Right kidney (tissue), 1 donor: Measurements from ENCODE around the gene KCNJ12.
"Not testable (repeated sequence)": the region's sequence is repeated elsewhere in the genome, so short reads cannot be mapped to it uniquely, and the experiment has no call there.

Experiments
- DNase-seq: peaks from one replicate; pipeline ENCODE4 v3.0.0-alpha.2; 2016

Gene KCNJ12

GRCh38 chr17:21348926-21349261, 27.3 kb upstream of the KCNJ12 start:
- DNase-seq = not testable (repeated sequence)

DNA sequence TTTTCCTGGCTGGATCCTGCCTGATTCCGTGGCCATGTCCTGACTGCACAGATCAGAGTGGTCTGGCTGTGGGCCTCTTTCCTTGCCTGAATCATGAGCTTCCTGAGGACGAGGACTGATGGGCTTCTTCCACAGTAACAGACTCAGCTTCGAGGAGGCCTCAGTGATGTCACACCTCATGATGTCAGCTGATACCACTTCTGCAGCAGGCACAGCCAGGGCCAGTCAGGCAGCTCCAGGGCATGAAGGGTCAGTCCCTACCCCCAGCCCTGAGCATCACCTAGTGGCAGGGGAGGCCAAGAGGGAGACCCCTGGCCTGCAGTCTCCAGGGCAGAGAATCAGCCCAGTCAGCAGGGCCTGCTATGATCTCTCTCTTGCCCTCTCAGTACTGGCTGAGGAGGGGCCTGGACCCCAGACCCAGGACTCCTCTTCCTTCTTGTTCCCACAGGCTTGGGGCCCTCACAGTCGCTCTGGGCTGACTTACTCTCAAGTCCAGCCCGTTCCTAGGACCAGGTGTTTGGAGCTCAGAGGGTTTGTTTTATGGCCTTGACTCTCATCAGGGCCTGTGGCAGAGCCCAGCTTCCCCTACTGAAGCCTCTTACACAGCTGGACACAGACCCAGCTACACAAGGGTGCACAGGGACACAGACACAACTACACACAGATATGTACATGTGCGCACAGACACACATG, 26.7 kb upstream of the KCNJ12 start:
- not testable (repeated sequence) for DNase-seq

- not testable (repeated sequence) for DNase-seq
Measured at GRCh38 chr17:21350495-21350894, 25.7 kb upstream of the KCNJ12 start.

- no peak for DNase-seq
Measured at GRCh38 chr17:21351366-21352065, 24.6 kb upstream of the KCNJ12 start.

- DNase-seq = no peak
Measured at GRCh38 chr17:21352221-21352980, 23.8 kb upstream of the KCNJ12 start.

GRCh38 chr17:21352981-21353265, 23.2 kb upstream of the KCNJ12 start:
- no peak for DNase-seq

DNA sequence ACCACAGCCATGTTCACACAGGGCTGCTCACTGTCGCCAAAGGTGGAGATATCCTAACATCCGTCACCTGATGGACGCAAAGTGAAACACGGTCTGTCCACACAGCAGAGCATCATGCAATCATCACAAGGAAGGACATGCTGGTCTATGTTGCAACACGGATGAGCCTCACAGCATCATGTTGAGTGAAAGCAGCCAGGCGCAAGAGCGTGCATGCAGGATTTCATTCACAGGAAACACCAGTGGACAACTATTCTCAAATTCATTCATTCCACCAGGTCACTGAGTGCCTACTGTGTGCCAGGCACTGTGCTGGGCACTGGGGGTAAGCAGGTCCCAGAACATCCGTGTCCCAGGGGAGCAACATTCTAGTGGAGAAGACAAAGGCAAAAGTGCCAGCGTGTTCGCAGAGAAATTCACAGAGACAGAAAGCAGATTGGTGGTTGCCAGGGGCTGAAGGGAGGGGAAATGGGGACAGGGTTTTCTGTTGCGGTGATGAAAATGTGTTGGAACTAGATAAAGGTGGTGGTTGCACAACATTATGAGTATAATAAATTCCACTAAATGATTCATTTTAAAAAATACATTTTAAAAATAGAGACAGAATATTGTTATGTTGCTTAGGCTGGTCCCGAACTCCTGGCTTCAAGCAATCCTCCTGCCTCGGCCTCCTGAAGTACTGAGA, 22.7 kb upstream of the KCNJ12 start:
- DNase-seq = no peak

DNA sequence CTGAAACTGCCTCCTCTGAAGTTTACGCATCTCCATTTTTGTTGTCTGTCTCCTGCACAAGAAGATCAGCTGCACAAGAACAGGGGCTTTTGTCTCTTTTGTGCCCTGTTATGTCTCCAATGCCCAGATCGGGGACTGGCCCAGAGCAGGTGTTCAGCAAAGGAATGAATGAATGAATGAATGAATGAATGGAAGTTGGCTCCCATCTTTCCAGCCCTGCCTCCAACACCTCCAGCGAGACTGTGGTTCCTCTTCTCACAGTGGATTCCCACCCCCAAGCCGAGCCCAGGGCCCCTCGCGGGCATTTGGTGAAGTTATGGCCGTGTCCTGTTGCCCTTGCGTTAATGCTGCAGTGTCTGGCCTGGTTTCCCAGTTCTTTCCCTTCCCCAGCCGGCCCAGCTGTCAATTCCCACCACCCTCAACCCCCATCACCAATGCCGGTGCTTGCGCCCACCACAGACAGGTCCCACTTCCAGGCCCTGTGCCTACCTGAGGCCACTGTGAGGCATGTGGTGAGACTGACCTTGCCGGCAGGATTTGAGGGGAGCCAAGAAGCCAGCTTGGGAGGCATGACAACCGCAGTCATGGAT, 21.3 kb upstream of the KCNJ12 start:
- no peak for DNase-seq

DNA sequence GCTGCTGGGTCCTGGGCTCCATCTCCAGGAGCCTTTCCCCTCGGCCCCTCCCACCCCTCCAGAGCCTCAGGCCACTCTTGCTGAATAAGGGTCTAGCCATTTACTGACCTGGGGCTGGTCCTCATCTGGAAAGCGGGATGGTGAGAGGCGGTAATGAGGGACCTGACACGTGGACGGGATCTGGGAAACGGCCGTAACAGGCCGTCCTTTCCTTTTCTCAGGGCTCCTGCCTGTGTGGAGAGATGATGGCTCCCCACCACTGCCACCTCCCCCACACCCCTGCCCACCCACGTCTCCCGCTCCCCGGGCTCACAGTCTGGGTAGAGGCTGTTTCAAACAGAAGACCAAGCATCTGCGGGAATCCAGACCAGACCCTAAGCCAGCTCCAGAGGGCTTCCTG, 20.6 kb upstream of the KCNJ12 start:
- no peak for DNase-seq

- DNase-seq = no peak
Measured at GRCh38 chr17:21356537-21357127, 19.5 kb upstream of the KCNJ12 start.

- DNase-seq = no peak
Measured at GRCh38 chr17:21357281-21357680, 18.9 kb upstream of the KCNJ12 start.

DNA sequence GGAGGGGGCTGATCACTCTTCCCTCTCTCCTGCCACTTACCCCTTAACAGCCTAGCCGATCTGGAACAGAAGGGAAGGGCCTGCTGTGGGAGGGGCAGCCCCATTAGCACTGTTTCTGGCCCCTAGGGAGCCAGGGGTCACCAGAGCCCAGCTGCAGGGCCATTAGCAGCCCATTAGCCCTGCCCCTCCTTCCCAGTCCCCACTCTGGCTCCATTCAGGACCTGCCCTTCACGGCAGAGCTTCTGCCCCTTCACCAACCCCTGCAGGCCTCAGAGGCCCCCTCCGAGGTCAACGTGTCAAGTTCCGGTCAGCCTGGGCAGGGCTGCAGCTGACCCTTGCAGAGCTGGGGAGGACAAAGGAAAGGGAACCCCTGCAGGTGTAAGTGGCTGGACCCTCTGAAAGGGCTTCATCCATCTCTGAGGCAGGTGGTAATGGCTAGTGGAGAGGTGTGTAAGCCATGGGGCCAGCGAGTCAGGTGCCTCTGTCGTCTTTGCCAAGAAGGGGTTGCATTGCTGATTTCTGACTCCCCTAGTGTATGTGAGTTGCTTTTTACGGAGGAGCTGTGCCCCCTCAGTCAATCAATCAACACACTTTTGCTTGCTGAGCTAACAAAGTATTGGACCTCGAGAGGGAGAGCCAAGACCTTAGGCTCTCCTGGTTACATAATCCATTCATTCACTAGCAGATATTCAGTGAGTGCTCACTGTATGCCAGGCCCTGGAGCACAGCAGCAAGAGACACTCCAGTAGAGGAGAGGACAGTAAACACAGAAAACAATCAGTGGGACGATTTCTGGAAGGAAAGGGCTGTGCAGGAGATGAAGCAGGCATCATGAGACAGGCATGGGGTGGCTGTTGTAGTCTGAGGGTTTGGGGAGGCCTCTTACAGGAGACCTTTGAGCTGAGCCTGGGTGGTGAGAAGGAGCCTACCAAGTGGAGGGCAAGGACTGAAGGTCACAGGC, 18.2 kb upstream of the KCNJ12 start:
- DNase-seq = no peak

GRCh38 chr17:21358682-21359482, 17.3 kb upstream of the KCNJ12 start:
- no peak for DNase-seq

GRCh38 chr17:21359483-21359840, 16.7 kb upstream of the KCNJ12 start:
- DNase-seq = no peak

- DNase-seq = no peak
Measured at GRCh38 chr17:21360048-21360447, 16.1 kb upstream of the KCNJ12 start.

- DNase-seq = no peak
Measured at GRCh38 chr17:21361020-21361809, 14.9 kb upstream of the KCNJ12 start.

DNA sequence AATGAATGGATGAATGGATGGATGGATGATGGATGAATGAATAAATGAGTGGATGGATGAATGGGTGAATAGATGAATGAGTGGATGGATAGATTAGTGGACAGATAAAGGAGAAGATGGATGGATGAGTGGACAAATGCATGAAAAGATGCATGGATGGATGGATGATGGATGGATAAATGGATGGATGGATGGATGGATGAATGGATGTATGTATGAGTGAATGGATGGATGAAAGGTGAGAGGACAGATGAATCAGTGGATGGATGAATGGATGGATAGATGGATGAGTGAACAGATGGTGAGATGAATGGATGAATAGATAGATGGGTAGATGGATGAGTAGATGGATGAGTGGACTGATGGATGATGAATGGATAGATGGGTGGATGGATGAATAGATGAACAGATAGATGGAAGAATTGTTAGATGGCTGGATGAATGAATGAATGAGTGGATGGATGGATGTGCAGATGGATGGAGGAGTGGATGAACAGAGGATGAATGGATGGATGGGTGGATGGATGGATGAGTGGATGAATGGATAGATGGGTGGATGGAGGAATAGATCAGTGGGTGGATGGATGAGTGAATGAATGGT, 13.7 kb upstream of the KCNJ12 start:
- DNase-seq = no peak

DNA sequence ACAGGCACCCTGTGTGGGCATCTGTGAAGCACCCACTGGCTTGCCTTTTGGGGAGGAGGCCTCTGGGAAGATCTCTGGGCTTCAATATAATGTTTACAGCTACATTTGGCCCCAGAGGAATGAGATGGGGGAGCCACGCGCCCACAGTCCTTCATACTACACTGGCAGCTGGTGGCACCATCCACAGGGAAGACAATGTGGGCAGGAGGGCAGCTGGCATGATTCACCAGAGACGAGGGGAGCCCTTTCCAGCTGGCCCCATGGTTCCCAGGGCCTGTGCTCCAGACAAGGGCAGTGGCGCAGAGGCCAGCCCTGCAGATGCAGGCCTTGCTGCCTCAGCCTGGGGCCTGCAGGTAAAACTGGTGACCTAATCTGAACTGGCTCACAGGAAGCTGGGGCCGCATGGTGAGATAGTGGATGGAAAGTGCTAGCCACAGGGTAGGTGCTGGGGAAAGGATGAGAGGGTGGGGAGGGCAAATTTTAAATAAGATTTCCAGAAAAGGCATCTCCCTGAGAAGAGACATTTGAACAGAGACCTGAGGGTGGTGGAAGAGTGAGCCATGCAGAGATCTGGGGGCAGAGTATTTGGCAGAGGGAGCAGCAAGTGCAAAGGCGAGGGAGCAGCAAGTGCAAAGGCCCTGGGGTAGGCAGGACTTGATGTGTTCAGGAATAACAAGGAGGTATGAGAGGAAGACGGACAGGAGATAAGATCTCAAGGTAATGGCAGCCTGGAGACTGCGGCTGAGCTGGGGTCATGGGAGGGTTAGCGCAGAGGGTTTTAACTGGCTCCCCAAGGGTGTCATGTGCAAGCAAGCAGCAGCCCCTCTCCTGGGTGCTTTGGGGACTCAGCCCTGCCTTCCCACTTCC, 12.1 kb upstream of the KCNJ12 start:
- no peak for DNase-seq
